ENCODE measurements around the gene NHLRC4.
A peak's percentile ranks its signal among the peaks of the same experiment; 100 is the strongest.

The NHLRC4 gene

DNA sequence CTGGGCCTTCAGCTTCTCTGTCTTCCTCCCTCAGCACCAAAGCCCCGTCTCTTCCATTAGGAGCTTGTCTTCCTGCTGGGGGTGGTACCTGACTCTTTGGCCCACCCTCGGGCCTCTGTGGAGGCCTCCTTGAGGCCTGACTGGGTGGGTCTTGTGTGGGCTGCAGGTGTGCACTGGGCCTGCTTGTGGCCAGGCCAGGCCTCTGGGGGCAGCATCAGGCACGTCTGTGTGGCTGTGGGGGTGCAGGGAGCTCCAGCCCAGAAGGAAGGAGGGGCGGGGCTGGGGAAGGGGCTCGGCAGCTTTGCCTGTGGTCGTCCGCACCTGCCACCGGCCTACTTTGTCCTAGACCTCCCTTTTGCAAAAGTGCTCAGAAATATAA, 10.0 kb downstream of the NHLRC4 start:
- DNase-seq: no peak
- in situ Hi-C loops (cut with HindIII; ENCODE audit: low pct_ligation_motif_present, low pct_unique_long_range_greater_than_20kb, low sequenced_read_pairs): no loop called here

DNA sequence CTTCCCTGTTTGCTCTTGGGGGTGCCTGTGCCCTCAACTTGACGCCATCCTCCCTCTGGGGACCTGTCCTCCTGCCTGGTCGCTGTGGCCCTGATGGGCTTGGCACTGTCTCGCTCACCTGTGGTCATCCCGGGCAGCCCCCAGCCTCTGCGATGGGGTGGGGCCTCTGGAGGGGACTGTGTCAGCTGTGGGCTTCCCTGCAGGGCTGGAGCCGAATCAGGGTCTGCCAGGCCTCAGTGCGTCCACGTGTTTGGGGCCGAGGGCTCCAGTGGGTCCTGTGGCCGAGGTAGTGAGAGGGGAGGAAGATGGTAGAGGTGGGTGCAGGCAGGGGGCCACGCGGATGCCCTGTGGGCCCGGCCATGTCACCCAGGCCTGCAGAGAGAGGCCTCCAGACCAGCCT, 11.0 kb downstream of the NHLRC4 start:
- no peak for DNase-seq
- in situ Hi-C loops (cut with HindIII; ENCODE audit: low pct_ligation_motif_present, low pct_unique_long_range_greater_than_20kb, low sequenced_read_pairs): no loop called here

DNA sequence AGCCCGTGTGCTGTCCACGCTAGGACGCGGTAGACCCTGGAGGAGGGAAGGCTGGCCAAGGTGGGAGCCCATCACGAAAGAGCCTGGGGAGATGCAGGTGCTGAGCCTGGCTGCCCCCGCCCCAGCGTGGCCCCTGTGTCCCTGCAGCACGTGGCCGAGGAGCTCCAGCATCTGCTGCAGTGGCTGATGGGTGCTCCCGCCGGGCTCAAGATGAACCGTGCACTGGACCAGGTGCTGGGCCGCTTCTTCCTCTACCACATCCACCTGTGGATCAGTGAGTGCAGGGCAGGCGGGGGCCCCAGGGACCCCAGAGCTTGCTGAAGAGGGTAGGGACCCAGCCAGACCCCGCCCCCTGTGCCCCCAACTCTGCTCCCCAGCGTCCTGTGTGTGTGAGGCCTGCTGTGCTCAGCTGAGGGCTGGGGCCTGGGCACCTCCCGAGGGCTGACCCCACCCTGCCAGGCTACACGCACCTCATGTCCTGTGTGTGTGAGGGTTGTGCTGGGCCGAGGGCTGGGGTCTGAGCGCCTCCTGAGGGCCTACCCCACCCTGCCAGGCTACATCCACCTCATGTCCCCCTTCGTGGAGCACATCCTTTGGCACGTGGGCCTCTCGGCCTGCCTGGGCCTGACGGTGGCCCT, 11.5 kb downstream of the NHLRC4 start:
- in situ Hi-C loops (cut with HindIII; ENCODE audit: low pct_ligation_motif_present, low pct_unique_long_range_greater_than_20kb, low sequenced_read_pairs): no loop called here
- DNase-seq: no peak

DNA sequence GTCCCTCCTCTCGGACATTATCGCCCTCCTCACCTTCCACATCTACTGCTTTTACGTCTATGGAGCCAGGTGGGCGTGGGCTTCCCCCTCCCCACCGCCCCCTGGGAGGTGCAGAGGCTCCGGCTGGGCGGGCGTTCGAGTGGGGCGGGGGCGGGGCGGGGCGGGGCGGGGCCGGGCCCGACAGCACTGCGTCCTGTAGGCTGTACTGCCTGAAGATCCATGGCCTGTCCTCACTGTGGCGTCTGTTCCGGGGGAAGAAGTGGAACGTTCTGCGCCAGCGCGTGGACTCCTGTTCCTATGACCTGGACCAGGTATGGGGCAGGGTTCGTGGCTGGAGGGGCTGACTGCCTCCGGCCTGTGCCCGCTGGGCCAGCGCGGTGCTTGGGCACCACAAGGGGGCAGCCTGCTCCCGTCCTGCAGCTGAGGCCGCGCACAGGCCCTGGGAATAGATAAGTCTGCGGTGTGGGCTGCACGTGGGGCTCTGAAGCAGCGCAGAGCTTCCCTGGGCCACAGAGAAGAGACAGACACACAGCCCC, 12.1 kb downstream of the NHLRC4 start:
- peak; percentile 52 for DNase-seq
- in situ Hi-C loops (cut with HindIII; ENCODE audit: low pct_ligation_motif_present, low pct_unique_long_range_greater_than_20kb, low sequenced_read_pairs): no loop called here

DNA sequence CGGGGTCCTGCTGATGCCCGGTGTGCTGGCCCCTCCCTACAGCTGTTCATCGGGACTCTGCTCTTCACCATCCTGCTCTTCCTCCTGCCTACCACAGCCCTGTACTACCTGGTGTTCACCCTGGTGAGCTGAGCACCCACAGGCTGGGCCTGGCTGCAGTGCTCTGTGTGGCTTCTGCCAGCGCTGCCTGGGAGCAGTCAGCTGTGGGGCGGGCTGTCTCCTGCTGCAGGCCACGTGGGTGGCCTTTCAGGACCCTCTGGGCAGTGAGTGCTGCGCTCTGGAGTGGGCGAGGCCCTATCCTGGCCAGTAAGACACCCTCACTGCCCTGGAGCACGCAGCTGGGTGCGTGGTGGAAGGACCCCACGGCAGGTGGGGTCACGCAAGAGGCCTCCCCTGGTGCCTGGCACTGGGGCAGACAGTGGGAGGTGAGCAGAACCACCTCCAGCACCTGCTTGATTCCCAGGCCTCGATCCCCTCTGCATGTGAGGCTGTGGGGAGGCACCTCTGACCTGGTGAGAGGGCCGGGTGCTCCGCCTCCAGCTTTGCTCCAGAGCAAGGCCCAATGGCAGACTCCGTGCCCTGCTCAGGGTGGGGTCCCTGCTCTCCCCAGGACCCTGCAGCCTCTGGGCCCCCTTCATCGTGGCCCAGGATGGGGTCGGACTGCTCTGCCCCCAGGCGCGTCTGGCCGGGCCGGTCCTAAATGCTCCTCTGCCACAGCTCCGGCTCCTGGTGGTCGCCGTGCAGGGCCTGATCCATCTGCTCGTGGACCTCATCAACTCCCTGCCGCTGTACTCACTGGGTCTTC, 13.5 kb downstream of the NHLRC4 start:
- in situ Hi-C loops (cut with HindIII; ENCODE audit: low pct_ligation_motif_present, low pct_unique_long_range_greater_than_20kb, low sequenced_read_pairs): no loop called here
- DNase-seq: no peak

DNA sequence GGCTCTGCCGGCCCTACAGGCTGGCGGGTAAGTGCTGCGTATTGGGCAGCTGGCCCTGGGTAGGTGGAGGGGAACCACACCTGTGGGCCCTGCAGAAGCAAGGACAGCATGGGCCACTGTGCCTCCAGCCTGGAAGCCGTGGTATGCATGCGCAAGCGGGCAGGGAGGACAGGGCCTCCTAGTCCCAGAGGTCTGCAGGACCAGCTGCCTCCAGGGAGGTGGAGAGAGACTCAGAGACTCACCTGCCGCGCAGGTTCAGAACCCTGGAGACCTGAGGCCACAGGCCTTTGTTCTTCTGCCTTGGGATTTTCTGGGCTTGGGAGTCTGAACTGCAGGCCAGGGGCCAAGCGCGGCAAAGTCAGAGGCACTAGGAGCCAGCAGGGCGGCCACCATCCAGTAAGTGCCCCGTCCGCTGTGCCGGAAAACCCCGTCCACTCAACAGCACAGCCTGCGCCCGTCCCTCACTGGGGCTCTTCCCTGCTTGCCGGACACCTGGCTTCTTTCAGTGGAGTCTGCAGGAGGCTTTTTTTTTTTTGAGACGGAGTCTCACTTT, 14.2 kb downstream of the NHLRC4 start:
- in situ Hi-C loops (cut with HindIII; ENCODE audit: low pct_ligation_motif_present, low pct_unique_long_range_greater_than_20kb, low sequenced_read_pairs): no loop called here
- no peak for DNase-seq

DNA sequence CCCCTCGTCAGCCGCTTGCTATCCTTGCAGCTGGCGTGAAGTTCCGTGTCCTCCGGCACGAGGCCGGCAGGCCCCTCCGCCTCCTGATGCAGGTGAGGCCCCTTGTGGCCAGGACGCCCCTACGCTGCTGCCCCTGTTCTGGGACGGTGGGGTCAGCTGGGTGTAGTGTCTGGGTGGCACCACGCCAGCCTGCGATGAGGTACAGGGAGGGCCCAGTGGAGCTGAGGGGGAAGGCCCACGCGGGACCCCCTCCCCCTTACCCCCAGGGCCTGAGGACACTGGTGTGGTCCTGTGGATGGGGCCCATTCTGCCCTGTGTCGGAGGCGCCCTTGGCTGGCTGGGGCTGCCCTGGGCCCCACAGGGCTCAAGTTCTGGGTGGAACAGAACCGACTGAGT, 15.4 kb downstream of the NHLRC4 start:
- in situ Hi-C loops (cut with HindIII; ENCODE audit: low pct_ligation_motif_present, low pct_unique_long_range_greater_than_20kb, low sequenced_read_pairs): no loop called here
- DNase-seq: no peak

DNA sequence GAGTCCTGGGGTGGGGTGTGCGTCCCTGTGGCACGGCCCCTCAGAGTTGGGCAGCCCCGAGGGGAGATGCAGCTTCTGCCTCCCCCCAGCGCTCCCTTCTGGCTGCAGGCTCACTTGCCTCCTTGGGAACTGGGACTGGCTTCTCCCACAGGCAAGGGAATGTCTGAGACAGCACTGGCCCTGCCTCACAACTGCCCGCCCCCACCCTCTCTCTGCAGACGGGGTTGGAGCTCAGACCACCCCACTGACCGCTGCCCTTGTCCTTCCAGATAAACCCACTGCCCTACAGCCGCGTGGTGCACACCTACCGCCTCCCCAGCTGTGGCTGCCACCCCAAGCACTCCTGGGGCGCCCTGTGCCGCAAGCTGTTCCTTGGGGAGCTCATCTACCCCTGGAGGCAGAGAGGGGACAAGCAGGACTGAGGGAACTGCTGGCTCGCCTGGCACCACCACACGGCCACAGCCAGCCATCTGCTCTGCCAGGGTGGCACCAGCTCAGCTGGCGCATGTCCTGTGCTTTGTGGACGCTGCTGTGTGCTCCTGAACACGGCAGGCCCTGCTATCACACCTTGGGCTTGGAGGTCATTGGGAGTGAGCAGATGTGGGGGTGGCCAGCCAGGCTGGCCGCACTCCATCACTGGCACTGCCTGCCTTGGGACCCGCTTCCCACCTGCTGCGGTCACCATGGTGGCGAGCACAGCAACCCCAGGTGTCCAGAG, 16.0 kb downstream of the NHLRC4 start:
- DNase-seq: no peak
- in situ Hi-C loops (cut with HindIII; ENCODE audit: low pct_ligation_motif_present, low pct_unique_long_range_greater_than_20kb, low sequenced_read_pairs): no loop called here

DNA sequence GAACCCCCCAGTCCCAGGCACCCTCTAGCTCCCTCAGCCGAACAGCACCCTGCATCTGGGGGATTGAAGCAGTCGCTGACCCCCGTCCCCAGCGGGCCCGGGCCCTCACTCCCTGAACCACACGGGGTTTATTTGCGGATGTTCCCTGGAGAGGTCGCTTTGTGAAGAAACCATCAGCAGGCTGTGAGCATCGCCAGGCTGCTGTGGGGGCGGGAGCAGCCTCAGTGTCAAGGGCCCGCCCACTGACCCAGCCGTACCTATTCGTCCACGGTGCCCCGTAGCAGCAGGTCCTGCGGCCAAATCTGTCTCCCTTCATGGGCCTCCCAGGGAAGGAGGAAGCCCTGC, 16.6 kb downstream of the NHLRC4 start:
- in situ Hi-C loops (cut with HindIII; ENCODE audit: low pct_ligation_motif_present, low pct_unique_long_range_greater_than_20kb, low sequenced_read_pairs): no loop called here

DNA sequence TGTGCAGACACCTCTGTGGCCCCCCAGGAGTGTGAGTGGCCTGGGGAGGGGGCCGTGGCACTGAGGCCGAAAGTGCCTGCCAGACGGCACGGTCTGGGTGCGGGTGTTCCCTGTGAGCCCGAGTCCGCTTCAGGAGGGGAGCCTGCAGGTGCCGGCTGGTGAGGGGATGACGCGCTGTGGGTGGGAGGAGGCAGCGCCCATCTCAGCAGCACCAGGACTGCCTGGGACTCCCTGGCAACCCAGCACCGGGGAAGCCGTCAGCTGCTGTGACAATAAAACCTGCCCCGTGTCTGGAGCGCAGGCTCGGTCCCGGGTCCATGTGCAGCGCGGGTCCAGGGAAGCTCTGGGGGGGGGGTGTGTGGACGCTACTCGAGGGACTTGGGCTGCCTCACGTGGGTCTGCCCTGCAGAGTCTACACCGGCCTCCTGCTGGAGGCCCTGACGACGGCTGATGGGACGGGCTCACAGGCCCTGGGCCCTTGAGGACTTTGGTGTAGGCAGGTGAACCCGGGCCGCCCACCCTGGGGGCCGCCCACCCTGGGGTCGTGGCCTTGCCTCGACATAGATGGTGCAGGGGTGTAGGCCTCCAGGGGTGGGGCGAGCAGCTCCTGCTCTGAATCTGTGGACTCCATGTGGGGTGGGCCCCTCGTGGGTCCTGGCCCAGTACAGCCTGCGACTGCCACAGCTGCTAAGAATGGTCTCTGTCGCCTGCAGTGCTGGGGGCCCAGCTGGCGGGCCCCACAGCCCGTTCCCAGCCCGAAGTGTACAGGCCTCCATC, 17.2 kb downstream of the NHLRC4 start:
- in situ Hi-C loops (cut with HindIII; ENCODE audit: low pct_ligation_motif_present, low pct_unique_long_range_greater_than_20kb, low sequenced_read_pairs): no loop called here

More for the DNA sequence above, 16.6 kb downstream of the NHLRC4 start:
- no peak for DNase-seq

DNA sequence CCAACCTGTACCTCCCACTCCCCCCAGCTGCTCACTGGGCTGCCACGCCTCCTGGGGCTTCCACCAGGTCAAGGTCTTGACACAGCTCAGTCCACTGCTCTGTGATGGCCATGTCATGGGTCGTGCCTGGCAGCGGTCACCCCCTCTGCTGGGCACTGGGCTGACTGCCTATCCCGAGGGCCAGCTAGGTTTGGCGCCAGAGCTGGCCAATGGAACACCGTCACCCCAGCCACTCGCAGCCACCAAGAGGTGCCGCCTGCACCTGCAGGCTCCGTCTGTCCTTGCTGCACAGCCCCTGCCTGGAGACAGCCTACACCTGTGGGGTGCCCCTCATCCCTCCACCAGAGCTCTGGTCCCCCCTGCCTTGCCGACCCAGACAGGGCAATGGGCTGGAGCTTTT, 18.5 kb downstream of the NHLRC4 start:
- in situ Hi-C loops (cut with HindIII; ENCODE audit: low pct_ligation_motif_present, low pct_unique_long_range_greater_than_20kb, low sequenced_read_pairs): no loop called here
- DNase-seq: peak; percentile 26

More for the DNA sequence above, 17.2 kb downstream of the NHLRC4 start:
- DNase-seq: no peak

DNA sequence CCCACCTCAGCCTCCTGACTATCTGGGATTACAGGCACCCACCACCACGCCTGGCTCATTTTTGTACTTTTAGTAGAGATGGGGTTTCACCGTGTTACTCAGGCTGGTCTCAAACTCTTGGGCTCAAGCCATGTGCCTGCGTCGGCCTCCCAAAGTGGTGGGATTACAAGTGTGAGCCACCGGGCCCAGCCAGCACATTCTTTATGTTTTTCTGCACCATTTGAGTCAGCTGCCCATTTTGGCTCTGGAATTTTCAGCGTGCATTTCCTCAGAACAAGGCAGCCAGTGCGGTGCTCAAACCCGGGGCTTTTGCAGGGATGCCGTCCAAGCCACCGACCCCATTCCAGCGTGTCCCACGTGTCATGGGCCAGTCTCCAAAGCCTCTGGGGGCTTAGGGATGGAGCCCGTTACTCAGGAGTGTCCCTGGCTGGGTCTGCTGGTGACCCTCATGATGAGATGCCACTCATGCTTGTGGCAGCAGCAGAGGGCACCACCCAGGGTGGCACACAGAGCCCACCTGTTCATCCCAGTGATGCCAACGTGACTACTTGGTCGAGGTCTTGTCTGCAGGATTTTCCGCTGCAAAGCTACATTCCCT, 19.3 kb downstream of the NHLRC4 start:
- in situ Hi-C loops (cut with HindIII; ENCODE audit: low pct_ligation_motif_present, low pct_unique_long_range_greater_than_20kb, low sequenced_read_pairs): no loop called here
- DNase-seq: peak; percentile 33

DNA sequence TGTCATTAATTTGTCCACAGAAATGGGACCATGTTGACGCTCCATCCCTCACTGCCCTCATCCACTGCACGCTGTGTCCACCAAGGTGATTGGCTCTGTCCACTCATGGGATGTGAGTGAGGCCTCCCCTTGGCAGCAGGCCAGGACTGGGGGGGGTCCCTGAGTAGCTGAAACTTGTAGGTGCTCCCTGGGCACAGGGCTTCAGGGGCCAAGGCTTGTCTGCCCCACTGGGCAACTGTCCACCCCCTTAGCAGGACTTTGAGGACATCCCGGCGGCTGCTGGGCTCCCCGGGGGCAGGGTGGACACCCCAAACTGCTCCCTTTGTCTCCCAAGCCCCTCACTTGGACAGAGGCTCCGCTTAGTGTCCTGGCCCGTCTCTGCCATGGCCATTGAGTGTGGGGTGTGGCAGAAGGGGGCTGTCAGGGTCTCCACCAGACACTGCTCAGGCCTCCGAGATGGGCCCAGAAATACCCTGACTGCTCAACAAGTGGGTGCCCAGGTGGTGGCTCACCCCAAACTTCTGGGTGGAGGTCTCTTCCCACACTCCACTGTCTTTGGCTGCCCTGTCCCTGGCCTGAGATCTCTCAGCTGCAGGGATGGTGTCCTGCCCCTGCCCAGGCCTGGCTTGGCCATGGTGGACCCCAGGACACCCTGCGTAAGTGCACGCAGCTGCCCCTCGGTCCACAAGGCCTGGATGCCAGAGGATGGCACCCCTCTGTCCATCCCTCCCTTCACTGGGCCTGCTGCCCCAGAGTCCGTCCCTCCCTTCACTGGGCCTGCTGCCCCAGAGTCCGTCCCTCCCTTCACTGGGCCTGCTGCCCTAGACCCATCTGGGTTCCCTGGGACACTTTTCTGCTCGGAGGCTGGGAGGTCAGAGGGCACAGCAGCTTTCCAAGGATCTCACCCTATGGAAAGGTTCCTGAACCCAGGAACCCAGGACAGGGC, 20.1 kb downstream of the NHLRC4 start:
- in situ Hi-C loops (cut with HindIII; ENCODE audit: low pct_ligation_motif_present, low pct_unique_long_range_greater_than_20kb, low sequenced_read_pairs): no loop called here
- DNase-seq: no peak

DNA sequence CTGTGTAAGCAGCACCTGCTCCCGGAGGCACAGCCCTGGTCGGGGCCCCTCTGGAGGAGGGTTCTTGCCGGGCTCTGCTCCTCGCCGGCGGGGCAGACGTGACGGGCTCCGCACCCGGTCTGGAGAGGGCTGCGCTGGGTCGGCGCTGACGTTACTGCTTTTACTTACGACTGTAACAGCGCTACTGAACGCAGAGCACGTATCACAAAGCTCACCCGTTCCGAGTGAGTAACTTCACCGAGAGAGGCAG, 21.8 kb downstream of the NHLRC4 start:
- in situ Hi-C loops (cut with HindIII; ENCODE audit: low pct_ligation_motif_present, low pct_unique_long_range_greater_than_20kb, low sequenced_read_pairs): no loop called here
- DNase-seq: peak; percentile 81

DNA sequence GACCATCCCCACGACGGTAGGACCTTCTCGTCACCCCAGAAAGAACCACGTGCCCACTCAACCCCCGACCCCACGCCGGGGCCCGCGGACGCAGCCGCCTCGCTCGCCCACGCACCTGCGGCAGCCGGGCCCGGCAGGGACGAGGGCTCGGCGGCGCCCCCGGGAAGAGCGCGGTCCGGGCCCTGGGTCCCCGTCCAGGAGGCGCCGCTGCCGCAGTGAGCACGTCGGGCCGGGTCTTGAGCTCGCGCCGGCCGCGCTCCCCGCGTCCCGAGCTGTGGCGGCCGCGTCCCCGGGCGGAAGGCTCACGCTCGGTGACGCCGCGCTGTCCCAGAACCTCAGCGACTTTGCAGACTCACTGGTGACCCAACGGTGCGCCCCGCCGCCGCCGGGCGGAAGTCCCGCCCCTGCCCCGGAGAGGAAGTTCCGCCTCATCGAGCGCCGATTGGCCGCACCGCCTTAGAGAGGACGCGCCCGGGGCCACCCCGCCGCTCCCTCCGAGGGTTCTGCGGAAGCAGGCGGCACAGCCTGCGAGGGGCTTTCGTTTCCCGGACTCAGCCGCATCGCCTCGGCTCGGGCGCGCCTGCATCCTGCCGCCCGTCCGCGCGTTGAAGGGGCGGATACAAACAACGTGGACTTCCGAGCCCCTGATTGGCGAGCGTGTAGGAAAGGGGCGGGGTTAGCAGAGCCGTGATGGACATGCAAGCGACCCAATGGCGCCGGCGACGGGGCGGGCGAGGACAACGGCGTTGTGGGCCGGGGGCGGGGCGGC, 22.3 kb downstream of the NHLRC4 start:
- DNase-seq: peak; percentile 96
- in situ Hi-C loops (cut with HindIII; ENCODE audit: low pct_ligation_motif_present, low pct_unique_long_range_greater_than_20kb, low sequenced_read_pairs): no loop called here

DNA sequence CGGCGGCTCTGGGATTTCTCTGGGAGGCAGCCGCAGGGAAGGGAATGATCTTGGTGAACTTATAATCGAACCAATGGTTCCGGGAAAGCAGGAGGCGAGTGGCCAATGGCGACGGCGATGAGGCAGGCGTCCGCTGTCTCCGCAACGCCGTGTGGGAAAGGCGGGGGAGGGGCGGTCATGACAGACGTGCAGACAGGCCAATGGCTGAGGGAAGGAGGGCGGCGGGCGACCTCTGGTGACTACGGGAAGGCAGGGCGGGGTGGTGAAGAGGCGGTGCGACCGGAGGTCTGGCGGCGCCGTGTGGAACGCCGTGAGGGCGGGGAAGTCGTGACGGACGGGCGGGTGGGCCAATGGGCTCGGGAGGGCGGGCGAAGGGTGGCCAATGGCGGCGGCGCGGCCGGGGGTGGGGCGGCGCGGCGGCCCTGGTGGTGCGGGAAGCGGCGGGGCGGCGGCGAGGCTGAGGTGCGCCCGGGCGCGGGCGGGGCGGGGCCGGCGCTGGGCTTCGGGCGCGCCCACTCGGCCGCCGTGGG, 22.9 kb downstream of the NHLRC4 start, which contains the start of gene RAB40C:
TSS of gene RAB40C (plus strand) at position 409 of the 530 bp plus-strand sequence. CDS start 226 bp downstream, outside the sequence.
- in situ Hi-C loops (cut with HindIII; ENCODE audit: low pct_ligation_motif_present, low pct_unique_long_range_greater_than_20kb, low sequenced_read_pairs): no loop called here
- peak; percentile 99 for DNase-seq
